Suprapubic skin (tissue), 4 donors: Measurements from ENCODE around the gene DHX9.

Experiments used
- CTCF ChIP-seq, 2 donors: fragments of 200-600 bp in 1 of 2; fragments of 450-650 bp in 1 of 2; sonication (generic) in 1 of 2; IDR thresholded peaks; one replicate each; pipeline ENCODE4 v1.5.1; 2016 to 2019; ENCODE audit warnings: antibody characterized with exemption in 2 of 2, mild to moderate bottlenecking in 1 of 2, moderate library complexity in 1 of 2
- POLR2A ChIP-seq, 2 donors: fragments of 450-650 bp; IDR thresholded peaks; one replicate each; pipeline ENCODE4 v1.6.1; 2017; ENCODE audit warnings: antibody characterized with exemption in 2 of 2, mild to moderate bottlenecking in 2 of 2, moderate library complexity in 2 of 2
- POLR2AphosphoS5 ChIP-seq, 3 donors: sonication (generic); formaldehyde crosslinking; IDR thresholded peaks; one replicate each; pipeline ENCODE4 v1.6.1; 2017; ENCODE audit warnings: antibody characterized with exemption in 3 of 3

GRCh38 chr1:182845894-182846293 is 6.7 kb downstream of the DHX9 start:
- TF ChIP-seq POLR2A (IDR thresholded peaks at IDR 0.05) (no peak), CTCF (IDR thresholded peaks at IDR 0.05) (no peak), POLR2AphosphoS5 (IDR thresholded peaks at IDR 0.05) (no peak)
